NCI-H446 treated with DMSO at 0.1 percent for 48 hours (cell line): ENCODE measurements around the gene FAAP100.
"Not testable (repeated sequence)": the region's sequence is repeated elsewhere in the genome, so short reads cannot be mapped to it uniquely, and the experiment has no call there.

Experiments
- DNase-seq: peaks from one replicate; lab custom pipeline; 2025; lab: John Stamatoyannopoulos, UW

FAAP100 gene

GRCh38 chr17:81538651-81539570, 13.2 kb downstream of the FAAP100 start:
- no peak for DNase-seq

DNA sequence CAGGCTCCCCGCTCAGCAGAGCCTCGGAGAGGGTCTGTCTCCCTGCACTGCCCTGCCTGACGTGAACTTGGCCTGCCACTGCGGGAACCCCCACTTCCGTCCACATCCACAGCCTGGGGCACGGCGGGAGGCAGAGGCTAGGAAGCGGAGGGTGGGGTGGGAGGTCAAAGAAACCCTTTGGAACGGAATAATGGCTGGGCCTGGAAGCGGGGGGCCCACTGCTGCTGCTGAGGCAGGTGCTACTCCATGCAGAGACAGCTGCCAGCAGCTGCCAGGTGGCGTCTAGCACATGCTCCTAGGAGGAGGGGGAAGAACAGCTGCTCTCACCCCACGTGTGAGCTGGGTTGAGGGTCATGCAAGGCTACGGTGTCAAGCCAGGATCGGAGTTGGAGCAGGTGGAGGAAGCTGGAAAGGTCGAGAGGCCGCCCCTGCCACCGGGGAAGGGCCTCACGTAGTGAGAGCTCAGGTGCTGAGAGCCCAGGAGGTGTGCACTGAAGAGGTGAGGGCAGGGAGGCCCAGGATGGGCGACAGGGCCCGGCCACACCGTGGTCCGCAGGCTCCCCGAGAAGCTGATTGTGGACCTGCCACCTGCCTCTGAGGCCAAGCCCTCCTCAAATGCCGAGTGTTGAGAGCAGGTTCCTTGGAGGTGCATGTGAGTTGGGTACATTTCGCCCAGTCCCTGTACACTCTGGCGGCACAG, 14.1 kb downstream of the FAAP100 start:
- no peak for DNase-seq

DNA sequence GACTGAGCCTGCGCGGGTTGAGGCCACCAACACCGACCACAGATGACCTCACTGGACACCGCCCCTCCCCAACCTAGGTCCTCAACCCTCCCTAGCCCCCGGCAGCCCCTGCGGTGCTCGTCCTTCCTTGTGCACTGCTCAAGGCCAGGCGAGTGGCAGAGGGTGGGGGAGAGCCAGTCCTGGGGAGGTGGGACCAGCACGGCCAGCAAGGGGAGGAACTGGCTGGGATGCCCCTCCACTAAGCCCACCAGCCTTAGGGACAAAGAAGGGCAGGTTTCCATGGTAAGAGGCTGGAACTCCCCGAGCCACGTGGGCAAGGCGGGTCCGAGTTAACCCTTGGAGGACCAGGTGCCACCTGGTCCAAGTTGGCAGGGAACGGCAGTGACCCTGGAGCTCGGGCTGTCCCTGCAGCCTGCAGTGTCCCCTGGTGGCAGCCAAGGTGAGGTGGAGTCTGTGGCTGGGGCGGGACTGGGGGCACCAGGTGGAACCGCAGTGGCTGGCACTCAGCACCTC, 14.8 kb downstream of the FAAP100 start:
- DNase-seq = no peak

DNA sequence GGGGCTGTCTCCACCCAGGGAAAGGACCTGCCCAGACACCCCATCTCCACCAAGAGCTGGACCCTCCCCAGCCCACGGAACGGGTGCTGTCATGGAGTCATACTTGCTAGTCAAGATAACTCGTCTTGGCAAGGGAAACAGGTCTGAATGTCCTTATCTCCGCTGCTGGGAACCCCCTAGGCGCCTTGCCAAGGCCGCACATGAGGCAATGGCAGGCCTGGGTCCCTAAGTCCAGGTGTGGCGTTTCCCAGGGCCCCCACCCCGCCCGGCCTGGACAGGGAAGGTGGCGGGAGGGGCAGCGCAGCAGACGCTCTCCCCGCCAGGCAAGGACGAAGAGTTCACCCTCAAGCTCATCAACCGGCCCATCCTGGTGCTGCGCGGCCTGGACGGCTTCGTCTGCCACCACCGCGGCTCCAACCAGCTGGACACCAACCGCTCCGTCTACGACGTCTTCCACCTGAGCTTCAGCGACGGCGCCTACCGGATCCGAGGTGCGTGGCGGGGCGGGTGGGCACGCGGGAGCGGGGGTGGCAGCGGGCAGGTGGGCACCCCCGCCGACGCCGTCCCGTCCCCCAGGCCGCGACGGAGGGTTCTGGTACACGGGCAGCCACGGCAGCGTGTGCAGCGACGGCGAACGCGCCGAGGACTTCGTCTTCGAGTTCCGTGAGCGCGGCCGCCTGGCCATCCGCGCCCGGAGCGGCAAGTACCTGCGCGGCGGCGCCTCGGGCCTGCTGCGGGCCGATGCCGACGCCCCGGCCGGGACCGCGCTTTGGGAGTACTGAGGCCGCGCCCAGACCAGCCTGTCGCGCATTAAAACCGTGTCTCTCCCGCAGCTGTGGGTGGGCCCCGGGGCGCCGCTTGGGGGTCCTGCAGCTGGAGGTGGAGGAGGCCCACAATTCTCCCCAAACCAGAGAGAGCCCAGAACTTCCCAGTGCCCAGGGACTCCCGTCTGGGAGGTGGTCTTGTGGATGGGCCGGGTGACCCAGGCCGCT, 15.6 kb downstream of the FAAP100 start:
- DNase-seq = no peak

- no peak for DNase-seq
Measured at GRCh38 chr17:81535480-81536298, 16.5 kb downstream of the FAAP100 start.

GRCh38 chr17:81535007-81535328, 17.2 kb downstream of the FAAP100 start:
- no peak for DNase-seq

- no peak for DNase-seq
Measured at GRCh38 chr17:81534157-81535006, 17.8 kb downstream of the FAAP100 start.

DNA sequence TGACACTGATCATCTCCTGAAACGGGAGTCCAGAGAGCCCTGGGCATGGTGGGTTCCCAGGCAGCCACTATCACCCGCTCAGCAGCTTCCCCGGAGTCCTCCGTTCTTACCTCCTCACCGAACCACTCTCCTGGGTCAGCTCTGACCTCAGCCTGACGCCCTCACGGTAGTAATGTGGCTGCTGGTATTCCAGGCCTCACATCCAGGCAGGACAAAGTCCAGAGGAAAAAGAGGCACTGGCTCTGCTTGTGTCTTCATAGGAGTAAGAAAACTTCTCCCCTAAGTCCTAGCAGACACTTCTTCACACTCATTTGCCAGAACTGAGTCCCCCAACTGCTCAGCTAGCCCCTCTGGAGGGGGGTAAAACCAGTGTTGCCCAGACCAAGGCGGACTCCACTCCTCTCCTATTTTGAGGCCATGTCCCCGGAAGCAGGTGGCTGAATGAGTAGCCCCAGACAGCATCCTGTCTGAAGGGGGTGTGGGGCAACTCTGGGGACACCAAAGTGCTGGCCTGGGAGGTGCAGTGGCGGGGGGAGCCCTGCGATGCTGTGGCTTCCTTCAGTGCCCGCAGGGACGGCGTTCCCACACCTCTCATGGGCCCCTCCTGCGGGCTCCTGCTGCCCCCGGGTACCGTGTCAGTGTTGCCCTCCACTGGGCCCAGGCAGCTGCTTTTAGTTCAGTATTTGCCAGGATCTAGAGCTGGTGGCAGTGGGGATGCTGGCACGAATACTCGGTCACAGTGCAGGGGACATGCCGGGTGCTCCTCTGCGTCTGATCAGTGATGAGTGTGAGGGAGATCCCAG, 18.6 kb downstream of the FAAP100 start:
- DNase-seq = no peak

- no peak for DNase-seq
Measured at GRCh38 chr17:81532490-81533287, 19.5 kb downstream of the FAAP100 start.

DNA sequence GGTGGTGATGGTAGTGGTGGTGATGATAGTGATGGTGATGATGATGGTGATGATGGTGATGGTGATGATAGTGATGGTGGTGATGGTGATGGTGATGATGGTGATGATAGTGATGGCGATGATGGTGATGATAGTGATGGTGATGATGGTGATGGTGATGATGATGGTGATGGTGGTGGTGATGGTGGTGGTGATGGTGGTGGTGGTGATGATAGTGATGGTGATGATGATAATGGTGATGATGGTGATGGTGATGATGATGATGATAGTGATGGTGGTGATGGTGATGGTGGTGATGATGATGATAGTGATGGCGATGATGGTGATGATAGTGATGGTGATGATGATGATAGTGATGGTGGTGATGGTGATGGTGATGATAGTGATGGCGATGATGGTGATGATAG, 20.2 kb downstream of the FAAP100 start:
- not testable (repeated sequence) for DNase-seq

DNA sequence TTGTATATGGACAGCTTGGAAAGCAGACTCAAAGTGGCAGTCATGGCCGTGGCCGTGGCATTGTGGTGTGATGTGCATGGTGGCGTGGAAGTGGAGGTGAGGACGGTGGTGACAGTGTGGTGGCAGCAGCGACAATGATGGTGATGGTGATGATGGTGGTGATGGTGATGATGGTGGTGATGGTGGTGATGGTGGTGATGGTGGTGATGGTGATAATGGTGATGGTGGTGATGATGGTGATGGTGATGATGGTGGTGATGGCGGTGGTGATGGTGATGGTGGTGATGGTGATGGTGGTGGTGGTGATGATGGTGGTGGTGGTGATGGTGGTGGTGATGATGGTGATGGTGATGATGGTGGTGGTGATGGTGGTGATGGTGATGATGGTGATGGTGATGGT, 21.1 kb downstream of the FAAP100 start:
- not testable (repeated sequence) for DNase-seq

DNA sequence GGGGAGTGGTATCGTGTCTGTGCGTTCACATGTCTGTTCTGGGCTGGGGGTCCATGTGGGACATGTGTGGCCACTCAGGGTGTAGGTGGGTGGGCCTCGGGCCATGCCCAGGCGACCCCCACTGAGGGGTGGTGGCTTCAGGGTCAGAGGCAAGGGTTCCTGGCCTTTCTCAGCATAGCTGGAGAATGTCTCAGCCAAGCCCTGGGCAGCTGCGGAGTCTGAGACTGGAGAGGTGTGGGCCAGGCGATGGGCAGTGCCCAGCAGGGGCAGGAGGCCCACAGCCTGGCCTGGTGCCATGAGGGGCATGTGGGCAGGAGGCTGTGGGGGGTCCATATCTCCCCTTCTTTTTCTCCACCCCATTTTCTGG, 22.7 kb downstream of the FAAP100 start:
- no peak for DNase-seq

- DNase-seq = no peak
Measured at GRCh38 chr17:81528651-81529436, 23.3 kb downstream of the FAAP100 start.

GRCh38 chr17:81528384-81528650, 23.8 kb downstream of the FAAP100 start:
- no peak for DNase-seq

DNA sequence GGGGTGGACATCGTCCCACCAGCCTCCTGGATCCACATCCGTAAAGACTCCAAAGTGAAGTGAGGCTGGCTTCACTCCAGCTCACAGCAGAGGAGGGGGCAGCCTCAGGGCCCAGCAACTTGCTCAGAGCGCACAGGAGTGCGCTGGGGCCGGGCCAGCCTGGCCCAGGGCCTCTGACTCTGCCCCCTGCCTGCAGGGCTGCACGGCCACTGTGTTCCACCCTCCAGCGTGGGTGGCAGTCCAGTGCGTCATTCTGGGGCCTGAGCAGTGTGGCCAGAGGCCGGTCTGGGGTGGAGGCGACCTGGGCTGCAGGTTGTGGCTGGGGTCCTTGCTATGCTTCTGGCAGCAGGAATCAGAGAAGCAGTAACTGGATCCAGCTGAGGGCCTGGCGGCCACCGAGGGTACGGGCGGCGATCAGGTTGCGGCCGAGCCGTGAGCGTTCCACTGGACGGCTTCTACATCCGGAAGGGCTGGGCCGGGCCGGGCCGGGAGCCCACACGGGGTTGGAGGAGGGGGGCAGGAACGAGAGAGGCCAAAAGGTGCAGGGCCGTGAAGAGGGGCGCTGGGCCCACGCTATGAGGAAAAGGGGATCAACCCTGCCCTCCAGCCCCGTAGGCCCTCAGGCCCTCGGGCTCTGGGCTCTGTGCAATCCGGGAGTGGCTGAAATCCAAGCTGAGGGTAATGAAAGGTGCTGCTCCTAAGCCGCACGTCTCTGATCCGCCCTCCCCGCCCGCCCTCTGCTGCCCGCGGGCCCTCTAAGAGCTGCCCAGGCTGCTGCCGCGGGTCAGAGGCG, 24.4 kb downstream of the FAAP100 start, which contains the start of gene FSCN2:
Gene FSCN2, plus strand, starts transcription at position 787 of the 793 bp plus-strand sequence. CDS start 155 bp downstream, outside the sequence.
- DNase-seq = no peak

DNA sequence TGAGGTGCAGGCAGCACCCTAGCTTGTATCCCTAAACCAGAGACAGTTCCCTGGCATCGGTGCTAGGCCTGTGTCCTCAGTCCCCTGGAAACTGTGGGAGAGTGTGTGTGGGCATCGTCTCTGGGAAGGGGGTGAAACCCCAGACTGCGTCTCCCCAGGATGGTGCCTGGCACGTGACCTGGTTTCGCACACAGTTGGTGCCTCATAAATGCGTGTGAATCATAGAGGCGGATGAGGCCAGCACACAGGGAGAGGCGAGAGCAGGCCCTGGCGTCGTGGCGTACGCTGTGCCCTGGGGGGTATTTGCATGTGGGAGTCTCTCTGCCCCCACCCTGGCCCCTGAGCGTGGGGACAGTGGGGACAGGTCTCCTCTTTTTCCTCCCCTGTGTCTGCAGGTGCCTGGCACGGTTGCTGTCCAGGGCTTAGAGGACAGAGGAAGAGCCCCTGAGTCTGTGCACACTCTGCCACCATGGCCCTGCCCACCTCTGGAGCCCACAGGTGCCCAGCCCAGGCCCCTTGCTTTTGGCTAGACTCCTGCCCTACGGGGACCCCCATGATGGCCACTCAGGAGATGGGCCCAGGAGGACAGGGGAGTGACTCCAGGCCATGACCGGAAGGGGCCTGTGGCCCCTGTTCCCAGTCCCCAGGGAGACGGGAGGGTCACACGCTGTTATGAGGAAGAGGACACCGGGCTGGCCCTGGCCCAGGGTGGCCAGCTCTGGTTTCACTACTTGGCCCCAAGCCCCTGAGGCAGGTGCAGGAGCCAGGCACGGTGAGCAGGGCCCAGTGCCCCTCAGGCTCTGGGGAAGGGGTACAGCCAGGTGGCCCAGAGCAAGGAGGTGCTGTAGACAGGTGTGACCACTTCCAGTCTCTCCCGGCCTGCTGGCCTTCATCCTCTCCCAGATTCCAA, 25.2 kb downstream of the FAAP100 start:
- DNase-seq = no peak
